Activated CD4-positive, alpha-beta T cell treated with anti-CD3 and anti-CD28 coated beads, Interleukin-2, amount 10 ng/mL, durations not matched to agents 24 days and 14 days (primary cell): Measurements from ENCODE around the gene ANKS3. TPM values are rescaled to one million over a fixed set of nuclear protein-coding genes. Genes with fewer than 3 reads are reported as not detected.

Experiments used
- DNase-seq: peaks from one replicate; pipeline ENCODE4 v3.0.0; 2022
- H3K27ac Mint-ChIP-seq: one replicate; pipeline ENCODE4 v1.8.0; 2022; ENCODE audit warnings: mild to moderate bottlenecking, mixed read lengths
- H3K27me3 Mint-ChIP-seq: one replicate; pipeline ENCODE4 v1.8.0; 2022; ENCODE audit warnings: mixed read lengths
- H3K36me3 Mint-ChIP-seq: one replicate; pipeline ENCODE4 v1.8.0; 2022; ENCODE audit warnings: low read depth, mild to moderate bottlenecking, mixed read lengths
- H3K4me1 Mint-ChIP-seq: one replicate; pipeline ENCODE4 v1.8.0; 2021; ENCODE audit warnings: mixed read lengths
- H3K4me3 Mint-ChIP-seq: one replicate; pipeline ENCODE4 v1.8.0; 2022; ENCODE audit warnings: mild to moderate bottlenecking, moderate library complexity, mixed read lengths
- H3K9me3 Mint-ChIP-seq: one replicate; pipeline ENCODE4 v1.8.0; 2021; ENCODE audit warnings: mixed read lengths
- intact Hi-C: fragments of 100-400 bp; cut with micrococcal nuclease; formaldehyde crosslinking; loops from one replicate; pipeline ENCODE4 v1.15.1; 2023
- total RNA-seq: library from RNA; stranded (reverse); gene quantifications from 2 replicates; pipeline ENCODE4 v1.2.3, GENCODE V29; 2022

The ANKS3 gene
- total RNA-seq, 1 donor from 2014 or later = 21.8 TPM

GRCh38 chr16:4728676-4729075, 5.4 kb downstream of the ANKS3 start:
- Mint-ChIP-seq H3K4me3 (no peak overlapping the region), H3K4me1 (peaks cover 6% of the 10 kb centered on the region), H3K27ac (no peak overlapping the region), H3K27me3 (no peaks in the 10 kb centered on the region), H3K9me3 (no peaks in the 10 kb centered on the region), H3K36me3 (peaks cover 11% of the 10 kb centered on the region)
- intact Hi-C loops = no loop called here
- no peak for DNase-seq

DNA sequence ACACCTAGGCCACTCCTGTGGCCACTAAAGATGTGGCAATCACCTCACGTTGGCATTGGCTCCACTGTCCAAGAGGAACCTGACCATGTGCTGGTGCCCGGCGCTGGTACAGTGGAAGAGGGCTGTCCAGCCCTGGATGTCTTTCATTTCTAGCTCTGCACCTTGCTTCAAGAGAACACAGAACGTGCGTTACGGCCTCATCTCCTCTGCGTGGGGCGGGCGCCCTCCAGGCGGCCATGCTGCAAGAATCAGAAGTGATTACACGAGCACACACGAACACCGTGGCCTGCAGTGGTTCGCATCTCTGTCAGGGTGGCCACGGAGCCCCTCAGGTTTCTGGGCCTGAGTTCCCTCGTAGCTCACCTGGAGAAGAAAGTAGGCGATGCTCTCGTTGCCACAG, 7.5 kb downstream of the ANKS3 start:
- peaks cover 16% of the 10 kb centered on the region for H3K36me3 Mint-ChIP-seq
- H3K9me3 Mint-ChIP-seq = no peaks in the 10 kb centered on the region
- H3K27ac Mint-ChIP-seq = no peak overlapping the region

DNA sequence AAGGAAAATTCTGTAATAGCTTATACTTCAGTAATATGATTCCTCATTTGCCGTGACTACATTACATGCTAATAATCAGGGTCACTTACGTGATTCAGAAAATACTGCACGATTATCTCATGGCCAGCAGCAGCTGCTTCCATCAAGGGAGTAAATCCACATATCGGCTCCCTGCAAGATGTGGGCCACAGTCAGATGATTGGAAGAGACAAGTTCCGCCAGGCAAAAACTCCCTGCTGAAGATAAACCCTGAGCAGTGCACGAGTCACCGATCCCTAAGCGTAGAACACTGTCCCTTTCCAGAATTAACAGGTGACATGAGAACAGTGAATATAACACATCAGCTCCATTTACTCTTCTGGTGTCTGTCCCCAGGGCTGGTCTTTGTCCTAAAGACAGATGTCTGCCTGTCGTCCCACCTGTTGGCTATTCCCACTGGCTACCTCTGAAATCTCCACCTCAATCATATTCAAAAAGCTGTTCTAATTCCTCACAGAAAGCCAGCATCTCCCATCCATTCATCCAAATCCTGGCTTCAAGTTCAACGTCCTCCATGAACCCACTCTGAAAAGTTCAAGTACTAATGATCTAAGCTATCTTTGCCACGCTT, 9.3 kb downstream of the ANKS3 start:
- DNase-seq = no peak
- H3K36me3 Mint-ChIP-seq = peaks cover 14% of the 10 kb centered on the region
- H3K27me3 Mint-ChIP-seq = no peaks in the 10 kb centered on the region
- no peaks in the 10 kb centered on the region for H3K9me3 Mint-ChIP-seq
- no peaks in the 10 kb centered on the region for H3K4me1 Mint-ChIP-seq
- no peak overlapping the region for H3K4me3 Mint-ChIP-seq
- intact Hi-C loops = no loop called here
- H3K27ac Mint-ChIP-seq = no peak overlapping the region

More for the DNA sequence above, 7.5 kb downstream of the ANKS3 start:
- Mint-ChIP-seq H3K4me1 (no peaks in the 10 kb centered on the region), H3K27me3 (no peaks in the 10 kb centered on the region), H3K4me3 (no peak overlapping the region)
- DNase-seq = no peak
- intact Hi-C loops = no loop called here

DNA sequence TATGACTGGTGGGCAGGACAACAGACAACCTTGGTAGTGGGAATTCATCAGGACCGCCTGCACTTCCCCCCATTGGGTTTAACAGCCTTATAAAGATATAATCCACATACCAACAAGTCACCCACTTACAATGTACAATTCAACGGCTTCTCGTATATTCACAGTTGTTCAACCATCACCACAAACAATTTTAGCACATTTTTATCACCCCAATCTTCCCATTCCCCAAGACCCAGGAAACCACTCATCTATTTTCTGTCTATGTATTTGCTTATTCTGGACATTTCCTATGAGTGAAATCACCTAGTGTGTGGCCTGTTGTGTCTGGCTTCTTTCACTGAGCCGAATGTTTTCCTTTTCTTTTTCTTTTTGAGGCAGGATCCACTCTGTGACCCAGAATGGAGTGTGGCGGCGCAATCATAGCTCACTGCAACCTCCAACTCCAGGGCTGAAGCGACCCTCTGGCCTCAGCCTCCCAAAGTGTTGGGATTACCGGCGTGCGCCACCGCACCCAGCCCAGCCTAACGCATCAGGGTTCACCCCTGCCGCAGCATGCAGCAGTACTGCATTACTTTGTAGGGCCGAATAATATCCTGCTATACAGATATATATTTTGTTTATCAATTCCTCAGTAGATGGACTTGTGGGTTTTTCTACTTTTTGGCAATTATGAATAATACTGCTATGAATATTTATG, 10.9 kb downstream of the ANKS3 start:
- no peaks in the 10 kb centered on the region for H3K9me3 Mint-ChIP-seq
- no peak for DNase-seq
- H3K4me3 Mint-ChIP-seq = no peak overlapping the region
- peaks cover 10% of the 10 kb centered on the region for H3K36me3 Mint-ChIP-seq
- H3K4me1 Mint-ChIP-seq = no peaks in the 10 kb centered on the region
- H3K27ac Mint-ChIP-seq = no peak overlapping the region
- no peaks in the 10 kb centered on the region for H3K27me3 Mint-ChIP-seq
- intact Hi-C loops = no loop called here

- no peak for DNase-seq
- Mint-ChIP-seq H3K9me3 (no peaks in the 10 kb centered on the region), H3K4me1 (no peaks in the 10 kb centered on the region), H3K27me3 (no peaks in the 10 kb centered on the region), H3K4me3 (no peak overlapping the region), H3K27ac (no peak overlapping the region), H3K36me3 (peaks cover 12% of the 10 kb centered on the region)
- intact Hi-C loops = no loop called here
Observed at GRCh38 chr16:4718466-4718865, 15.6 kb downstream of the ANKS3 start.

GRCh38 chr16:4714996-4715395, 19.1 kb downstream of the ANKS3 start:
- Mint-ChIP-seq H3K4me1 (no peaks in the 10 kb centered on the region), H3K27me3 (no peaks in the 10 kb centered on the region), H3K36me3 (peaks cover 14% of the 10 kb centered on the region), H3K27ac (no peak overlapping the region), H3K9me3 (no peaks in the 10 kb centered on the region), H3K4me3 (no peak overlapping the region)
- intact Hi-C loops = no loop called here
- no peak for DNase-seq

DNA sequence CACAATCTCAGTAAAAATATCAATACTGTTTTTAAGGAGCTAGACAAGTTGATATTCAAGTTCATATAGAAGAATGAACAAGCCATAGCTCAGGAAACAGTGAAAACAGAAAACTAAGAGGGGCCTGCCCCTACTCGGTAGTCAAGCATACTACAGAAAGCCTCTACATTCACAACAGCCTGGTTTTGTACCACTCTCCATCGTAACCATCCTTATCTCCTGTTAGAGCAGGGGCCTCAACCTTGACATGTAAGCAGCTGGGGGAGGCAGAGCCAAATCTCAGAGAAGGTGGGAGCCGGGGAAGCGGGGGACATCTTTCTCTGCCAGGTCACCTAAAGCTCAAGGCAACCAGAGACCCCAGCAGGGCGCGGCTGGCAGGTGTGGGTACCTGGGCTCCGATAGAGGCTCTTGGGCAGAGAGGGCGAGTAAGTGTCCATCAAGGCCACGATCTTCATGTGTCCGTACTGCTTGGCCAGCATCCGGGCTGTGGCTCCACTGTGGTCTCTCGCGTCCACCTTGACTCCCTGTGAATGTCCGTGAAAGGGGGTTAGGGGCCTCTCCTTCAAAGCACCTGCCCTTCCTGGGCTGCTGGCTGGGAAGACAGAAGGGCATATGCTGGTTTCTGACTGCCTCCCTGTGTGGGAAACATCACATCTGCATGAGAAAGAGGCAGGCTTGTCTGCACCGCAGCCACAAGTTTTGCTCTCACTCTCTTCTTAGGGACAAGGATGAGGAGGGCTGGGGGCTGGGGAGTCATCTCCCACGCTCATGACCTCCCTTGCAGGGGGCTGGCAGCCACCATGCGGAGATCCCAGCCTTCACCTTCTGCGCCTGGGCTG, 20.2 kb downstream of the ANKS3 start:
- Mint-ChIP-seq H3K27me3 (no peaks in the 10 kb centered on the region), H3K4me3 (no peak overlapping the region), H3K4me1 (no peaks in the 10 kb centered on the region), H3K36me3 (peaks cover 18% of the 10 kb centered on the region), H3K27ac (no peak overlapping the region), H3K9me3 (no peaks in the 10 kb centered on the region)
- DNase-seq = no peak
- intact Hi-C loops = no loop called here

- peaks cover 28% of the 10 kb centered on the region for H3K36me3 Mint-ChIP-seq
- no peaks in the 10 kb centered on the region for H3K27me3 Mint-ChIP-seq
- H3K27ac Mint-ChIP-seq = no peak overlapping the region
- H3K9me3 Mint-ChIP-seq = no peaks in the 10 kb centered on the region
- H3K4me3 Mint-ChIP-seq = no peak overlapping the region
- intact Hi-C loops = no loop called here
- no peak for DNase-seq
- H3K4me1 Mint-ChIP-seq = no peaks in the 10 kb centered on the region
Observed at GRCh38 chr16:4709481-4709880, 24.6 kb downstream of the ANKS3 start.

- no peaks in the 10 kb centered on the region for H3K4me1 Mint-ChIP-seq
- peaks cover 23% of the 10 kb centered on the region for H3K36me3 Mint-ChIP-seq
- H3K4me3 Mint-ChIP-seq = no peak overlapping the region
- no peaks in the 10 kb centered on the region for H3K27me3 Mint-ChIP-seq
- intact Hi-C loops = no loop called here
- no peak overlapping the region for H3K27ac Mint-ChIP-seq
- no peaks in the 10 kb centered on the region for H3K9me3 Mint-ChIP-seq
- no peak for DNase-seq
Observed at GRCh38 chr16:4706871-4707270, 27.2 kb downstream of the ANKS3 start.

DNA sequence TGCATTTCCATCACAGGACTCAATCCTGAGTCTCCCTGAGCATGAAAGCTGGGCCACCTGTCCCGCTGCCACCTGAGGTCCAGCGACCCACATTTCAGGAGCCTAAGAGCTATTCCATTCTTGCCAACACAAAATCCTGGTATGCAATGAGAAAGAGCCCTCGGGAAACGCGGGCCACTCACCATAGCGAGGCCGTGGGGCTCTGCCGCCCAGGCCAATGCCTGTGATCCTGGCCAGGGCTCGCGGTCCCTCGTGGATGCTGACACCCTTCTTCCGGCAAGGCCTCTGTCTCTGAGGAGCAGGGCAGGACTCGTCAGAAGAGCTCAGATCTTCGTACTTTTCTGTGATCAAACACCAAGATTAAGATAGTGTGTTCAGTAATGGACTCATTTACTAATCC, 29.2 kb downstream of the ANKS3 start:
- Mint-ChIP-seq H3K36me3 (peaks cover 19% of the 10 kb centered on the region), H3K27me3 (no peaks in the 10 kb centered on the region), H3K4me3 (no peak overlapping the region), H3K9me3 (no peaks in the 10 kb centered on the region), H3K27ac (no peak overlapping the region), H3K4me1 (peaks cover 4% of the 10 kb centered on the region)
- intact Hi-C loops = no loop called here
- DNase-seq = no peak

GRCh38 chr16:4704491-4704890, 29.6 kb downstream of the ANKS3 start:
- Mint-ChIP-seq H3K36me3 (peaks cover 19% of the 10 kb centered on the region), H3K4me3 (no peak overlapping the region), H3K4me1 (peaks cover 7% of the 10 kb centered on the region), H3K27me3 (no peaks in the 10 kb centered on the region), H3K9me3 (no peaks in the 10 kb centered on the region), H3K27ac (no peak overlapping the region)
- DNase-seq = no peak
- intact Hi-C loops = no loop called here

DNA sequence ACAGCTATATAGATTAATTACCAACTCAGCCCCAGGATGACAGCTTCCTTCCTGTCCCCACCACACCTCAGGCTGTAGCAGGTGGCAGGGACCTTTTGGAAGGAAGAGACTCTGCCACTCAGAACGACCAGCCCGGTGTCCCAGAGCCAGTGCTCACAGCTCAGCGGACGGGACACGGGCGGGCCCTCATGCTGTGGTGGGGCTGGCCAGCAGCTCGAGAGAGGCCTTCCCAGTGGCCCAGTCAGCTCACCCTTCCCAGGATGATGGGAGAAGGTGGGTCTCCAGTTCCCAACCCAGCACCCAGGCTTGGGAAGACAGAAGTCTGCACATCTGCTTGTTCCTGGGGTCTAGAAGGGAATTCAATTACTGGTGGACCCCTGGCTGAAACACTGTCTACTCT, 30.2 kb downstream of the ANKS3 start:
- intact Hi-C loops = no loop called here

DNA sequence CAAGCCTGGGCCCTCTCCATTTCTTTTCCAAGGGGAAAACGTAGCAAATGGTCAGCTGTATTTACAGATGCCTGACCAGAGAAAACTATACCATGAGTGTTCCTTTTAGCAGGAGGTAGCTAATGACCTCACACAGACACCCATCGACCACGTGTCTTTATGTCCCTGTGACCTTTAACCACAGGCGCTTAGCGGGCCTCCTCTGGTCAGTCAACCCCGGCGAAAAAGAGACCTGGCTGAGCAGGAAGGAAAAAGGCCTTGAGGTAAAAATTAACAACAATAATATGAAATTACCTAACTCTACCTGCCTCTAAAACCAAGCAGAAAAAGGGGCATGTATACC, 31.6 kb downstream of the ANKS3 start:
- Mint-ChIP-seq H3K4me3 (no peak overlapping the region), H3K4me1 (peaks cover 7% of the 10 kb centered on the region), H3K27ac (no peak overlapping the region), H3K36me3 (peaks cover 26% of the 10 kb centered on the region), H3K9me3 (no peaks in the 10 kb centered on the region), H3K27me3 (no peaks in the 10 kb centered on the region)
- intact Hi-C loops = no loop called here
- no peak for DNase-seq

More for the DNA sequence above, 30.2 kb downstream of the ANKS3 start:
- peaks cover 7% of the 10 kb centered on the region for H3K4me1 Mint-ChIP-seq
- DNase-seq = no peak
- peaks cover 23% of the 10 kb centered on the region for H3K36me3 Mint-ChIP-seq
- H3K27me3 Mint-ChIP-seq = no peaks in the 10 kb centered on the region
- H3K27ac Mint-ChIP-seq = no peak overlapping the region
- no peak overlapping the region for H3K4me3 Mint-ChIP-seq
- H3K9me3 Mint-ChIP-seq = no peaks in the 10 kb centered on the region

- Mint-ChIP-seq H3K27me3 (no peaks in the 10 kb centered on the region), H3K36me3 (peaks cover 26% of the 10 kb centered on the region), H3K9me3 (no peaks in the 10 kb centered on the region), H3K4me1 (peaks cover 7% of the 10 kb centered on the region), H3K27ac (no peak overlapping the region), H3K4me3 (no peak overlapping the region)
- intact Hi-C loops = no loop called here
- no peak for DNase-seq
Observed at GRCh38 chr16:4701791-4702465, 32.1 kb downstream of the ANKS3 start.
